HG02943 (cell line): ENCODE results near the gene RAB22A.
"Not testable (repeated sequence)": the region's sequence is repeated elsewhere in the genome, so short reads cannot be mapped to it uniquely, and the experiment has no call there.

ENCODE experiments used
- ATAC-seq: cut with Tn5 transposase; IDR thresholded peaks from one replicate; pipeline ENCODE4 v1.9.1; 2021; ENCODE audit warnings: mild to moderate bottlenecking, low read depth, moderate library complexity; ENCODE audit not compliant: unreplicated experiment

RAB22A gene

DNA sequence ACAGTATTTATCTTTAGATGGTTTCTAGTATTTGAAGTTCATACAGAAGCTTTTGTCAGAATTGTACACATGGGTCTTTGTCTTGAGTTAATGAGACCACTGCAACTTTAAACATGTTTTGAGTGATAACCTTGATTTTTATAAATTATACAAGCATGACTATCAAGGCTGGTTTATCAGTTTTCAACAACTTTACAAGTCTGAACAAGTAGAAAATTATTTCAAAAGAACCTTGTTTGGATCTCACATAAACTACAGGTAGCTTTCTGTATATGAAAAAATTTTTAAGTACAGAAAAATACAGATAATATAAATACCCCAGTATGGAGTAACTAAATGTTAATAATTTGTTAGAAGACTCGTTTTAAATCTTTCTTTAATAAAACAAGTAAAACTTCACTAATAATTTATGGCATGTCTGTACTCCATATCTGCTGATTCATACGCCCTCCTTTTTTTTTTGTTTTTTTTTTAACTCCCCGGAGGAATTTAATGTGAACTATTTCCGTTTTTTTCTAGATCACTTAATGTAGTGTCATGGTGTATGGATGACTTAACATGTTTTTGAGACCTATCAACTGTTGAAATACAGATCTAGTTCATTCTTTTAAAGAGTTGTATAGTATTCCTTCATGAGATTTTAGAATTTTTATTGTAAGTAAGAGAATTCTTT lies 97.8 kb downstream of the RAB22A start:
- ATAC-seq = no peak

DNA sequence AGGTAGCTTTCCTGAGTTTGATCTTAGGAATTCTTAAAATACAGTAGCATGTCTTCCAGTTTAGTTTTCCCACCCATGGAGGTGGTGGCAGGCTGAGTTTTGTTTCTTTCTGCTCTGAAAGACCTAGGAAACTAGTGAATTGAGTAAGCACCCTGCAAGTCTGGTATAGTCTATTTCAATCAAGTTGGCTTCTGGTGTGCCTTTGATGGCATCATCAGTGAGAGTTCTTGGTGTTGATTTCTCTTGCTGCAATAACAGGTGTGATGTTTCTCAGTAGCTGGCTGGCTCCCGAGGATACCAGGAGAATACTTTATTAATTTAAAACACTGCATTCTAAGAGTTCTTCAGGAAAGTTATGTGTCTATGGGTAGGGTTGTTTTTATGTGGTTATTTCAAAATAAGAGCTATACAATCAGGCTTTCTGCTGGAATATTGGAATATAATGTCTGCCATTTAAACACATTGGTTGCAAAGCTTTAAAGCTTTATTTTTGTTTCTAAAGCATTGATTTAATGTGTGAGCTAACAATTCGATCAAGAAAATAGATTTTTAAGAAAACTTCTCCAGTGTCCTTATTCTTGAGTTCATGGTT lies 98.5 kb downstream of the RAB22A start:
- ATAC-seq = peak; percentile 47

DNA sequence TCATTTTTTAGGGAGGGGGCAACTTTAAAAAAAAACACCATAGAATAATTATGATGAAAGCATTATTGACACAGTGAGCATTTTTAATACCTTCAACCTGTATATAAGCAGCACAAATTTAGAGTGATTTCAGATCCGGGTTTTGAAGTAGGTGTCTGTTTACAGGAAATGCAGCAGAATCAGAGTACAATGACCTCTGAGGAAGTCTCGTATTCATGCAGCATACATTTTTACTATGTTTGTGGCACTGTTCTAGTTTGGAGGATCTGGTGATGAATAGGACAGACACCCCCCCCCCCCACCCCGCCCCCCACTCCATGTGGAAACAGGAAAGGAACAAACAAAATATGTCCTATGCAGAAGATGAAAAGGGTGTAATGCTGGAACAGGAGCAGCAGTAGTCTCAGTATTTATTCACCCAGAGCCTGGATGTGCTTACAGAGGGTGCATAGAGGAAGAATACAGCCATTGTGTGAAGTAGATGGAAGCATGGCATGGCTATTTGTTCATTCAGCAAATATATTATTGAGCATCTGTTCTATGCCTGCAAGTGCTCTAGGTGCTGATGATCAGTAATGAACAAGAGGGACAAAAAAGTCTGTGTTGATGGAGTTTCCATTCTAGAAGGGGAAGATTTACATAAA lies 99.2 kb downstream of the RAB22A start:
- no peak for ATAC-seq

DNA sequence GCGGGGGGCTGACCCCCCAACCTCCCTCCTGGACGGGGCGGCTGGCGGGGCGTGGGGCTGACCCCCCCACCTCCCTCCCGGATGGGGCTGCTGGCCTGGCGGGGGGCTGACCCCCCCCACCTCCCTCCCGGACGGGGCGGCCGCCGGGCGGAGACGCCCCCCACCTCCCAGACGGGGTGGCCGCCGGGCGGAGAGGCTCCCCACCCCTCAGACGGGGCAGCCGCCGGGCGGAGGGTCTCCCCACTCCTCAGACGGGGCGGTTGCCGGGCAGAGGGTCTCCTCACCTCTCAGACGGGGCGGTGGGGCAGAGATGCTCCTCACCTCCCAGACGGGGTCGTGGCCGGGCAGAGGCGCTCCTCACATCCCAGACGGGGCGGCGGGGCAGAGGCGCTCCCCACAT lies 104.7 kb downstream of the RAB22A start:
- not testable (repeated sequence) for ATAC-seq

DNA sequence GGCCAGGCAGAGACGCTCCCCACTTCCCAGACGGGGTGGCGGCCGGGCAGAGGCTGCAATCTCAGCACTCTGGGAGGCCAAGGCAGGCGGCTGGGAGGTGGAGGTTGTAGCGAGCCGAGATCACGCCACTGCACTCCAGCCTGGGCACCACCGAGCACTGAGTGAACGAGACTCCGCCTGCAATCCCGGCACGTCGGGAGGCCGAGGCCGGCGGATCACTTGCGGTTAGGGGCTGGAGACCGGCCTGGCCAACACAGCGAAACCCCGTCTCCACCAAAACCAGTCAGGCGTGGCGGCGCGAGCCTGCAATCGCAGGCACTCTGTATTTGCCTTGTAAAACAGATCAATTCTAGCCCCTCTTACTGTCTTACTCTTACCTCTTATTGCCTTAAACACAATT lies 105.3 kb downstream of the RAB22A start:
- ATAC-seq = not testable (repeated sequence)

GRCh38 chr20:58416057-58416456 lies 106.5 kb downstream of the RAB22A start:
- ATAC-seq = no peak

DNA sequence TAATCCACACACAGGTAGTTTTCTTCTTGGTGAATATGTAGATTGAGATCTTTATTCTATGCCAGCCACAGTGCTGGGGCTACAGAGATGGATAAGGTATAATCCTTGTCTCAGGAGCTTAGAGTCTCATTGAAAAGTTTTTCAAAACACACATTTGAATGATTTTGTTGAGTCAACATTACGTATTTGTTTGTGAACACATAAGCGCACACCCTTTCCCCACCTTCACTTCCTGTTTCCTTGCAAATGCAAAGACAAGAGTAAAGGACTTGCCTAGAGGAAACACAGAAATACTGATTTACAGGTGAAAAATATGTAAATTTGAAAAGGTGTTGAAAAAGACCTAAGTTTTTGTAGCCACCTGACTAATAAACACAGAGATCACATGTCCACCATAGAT lies 107.3 kb downstream of the RAB22A start:
- ATAC-seq = no peak
